Bronchial epithelial cell (primary cell): ENCODE results near the gene COCH. TPM values are rescaled to one million over a fixed set of nuclear protein-coding genes. Genes with fewer than 3 reads are reported as not detected.
A peak's percentile ranks its signal among the peaks of the same experiment; 100 is the strongest.

Source experiments
- DNase-seq: peaks from one replicate; pipeline ENCODE4 v3.0.0-alpha.2; 2010; ENCODE audit warnings: low read depth
- FAIRE-seq: peaks from 2 replicates; lab custom pipeline; 2011; peaks lifted over from hg19 to GRCh38; lab: Jason Lieb, UNC
- H3K27me3 ChIP-seq: 2 replicates; pipeline ENCODE4 v1.5.1; 2011; ENCODE audit warnings: low read length; ENCODE audit not compliant: control insufficient read depth, insufficient read depth
- H3K36me3 ChIP-seq: 2 replicates; pipeline ENCODE4 v1.5.1; 2011; ENCODE audit warnings: low read length; ENCODE audit not compliant: control insufficient read depth, insufficient read depth
- H3K4me3 ChIP-seq: 2 replicates; pipeline ENCODE4 v1.5.1; 2011; ENCODE audit warnings: mild to moderate bottlenecking, low read depth, low read length, control low read depth
- CTCF ChIP-seq: IDR thresholded peaks from 2 replicates; pipeline ENCODE4 v1.5.1; 2011; ENCODE audit warnings: mild to moderate bottlenecking, moderate library complexity, low read length, control low read depth, inconsistent platforms; ENCODE audit not compliant: insufficient read depth, severe bottlenecking
- total RNA-seq: library from RNA; depleted of rRNA; stranded (reverse); fragments of >200 nt; gene quantifications from 2 replicates; pipeline ENCODE4 v1.2.1, GENCODE V29; 2014

COCH gene
- total RNA-seq, 1 donor from 2014 or later, result 0.26 TPM

GRCh38 chr14:30854492-30854891 is 19.9 kb upstream of the COCH start:
- no peak for FAIRE-seq

GRCh38 chr14:30855345-30856037 is 18.9 kb upstream of the COCH start:
- DNase-seq (no peak), FAIRE-seq (no peak)
- Histone ChIP-seq H3K36me3 (no peaks in the 10 kb centered on the region), H3K27me3 (no peaks in the 10 kb centered on the region), H3K4me3 (no peak overlapping the region)
- TF ChIP-seq CTCF, result no peak

More at GRCh38 chr14:30854492-30854891, 19.9 kb upstream of the COCH start:
- TF ChIP-seq CTCF, result no peak
- DNase-seq, result peak; percentile 58
- no peaks in the 10 kb centered on the region for H3K27me3 ChIP-seq
- no peak overlapping the region for H3K4me3 ChIP-seq
- no peaks in the 10 kb centered on the region for H3K36me3 ChIP-seq

GRCh38 chr14:30861200-30861599 is 13.2 kb upstream of the COCH start:
- FAIRE-seq (no peak), DNase-seq (no peak)
- no peaks in the 10 kb centered on the region for H3K36me3 ChIP-seq
- peaks cover 2% of the 10 kb centered on the region for H3K27me3 ChIP-seq
- no peak overlapping the region for H3K4me3 ChIP-seq
- TF ChIP-seq CTCF, result no peak

GRCh38 chr14:30864934-30865333 is 9.4 kb upstream of the COCH start:
- no peak for TF ChIP-seq CTCF
- no peaks in the 10 kb centered on the region for H3K36me3 ChIP-seq
- no peak overlapping the region for H3K4me3 ChIP-seq
- DNase-seq (no peak), FAIRE-seq (no peak)
- H3K27me3 ChIP-seq, result peaks cover 2% of the 10 kb centered on the region

- no peak overlapping the region for H3K4me3 ChIP-seq
- peaks cover 6% of the 10 kb centered on the region for H3K27me3 ChIP-seq
- no peaks in the 10 kb centered on the region for H3K36me3 ChIP-seq
- DNase-seq (no peak), FAIRE-seq (no peak)
- no peak for TF ChIP-seq CTCF
Observed at GRCh38 chr14:30868736-30869135, 5.6 kb upstream of the COCH start.
